CD1c-positive myeloid dendritic cell (primary cell): Measurements from ENCODE around the gene KCNK16.

Experiments
- DNase-seq: peaks from one replicate; pipeline ENCODE4 v3.0.0-alpha.2; 2016; ENCODE audit errors: extremely low spot score

The KCNK16 gene

GRCh38 chr6:39276379-39276995 lies 46.0 kb downstream of the KCNK16 start:
- DNase-seq, result no peak

- DNase-seq, result no peak
Measured at GRCh38 chr6:39274903-39275302, 47.6 kb downstream of the KCNK16 start.

- DNase-seq, result no peak
Measured at GRCh38 chr6:39274471-39274870, 48.0 kb downstream of the KCNK16 start.

- DNase-seq, result no peak
Measured at GRCh38 chr6:39273406-39273821, 49.1 kb downstream of the KCNK16 start.

- DNase-seq, result no peak
Measured at GRCh38 chr6:39269961-39270360, 52.5 kb downstream of the KCNK16 start.

GRCh38 chr6:39268721-39269120 lies 53.8 kb downstream of the KCNK16 start:
- DNase-seq, result no peak

GRCh38 chr6:39268171-39268570 lies 54.3 kb downstream of the KCNK16 start:
- no peak for DNase-seq

GRCh38 chr6:39266782-39267355 lies 55.6 kb downstream of the KCNK16 start:
- no peak for DNase-seq

GRCh38 chr6:39266375-39266774 lies 56.1 kb downstream of the KCNK16 start:
- no peak for DNase-seq
